Measurements from ENCODE around the gene GATB.

Gene GATB

GRCh38 chr4:151691639-151692442 is 69.0 kb downstream of the GATB start:
- no peaks in the 10 kb centered on the region for H3K9me3 Mint-ChIP-seq
- no peak for DNase-seq (ENCODE audit: low spot score)
- no peak overlapping the region for H3K4me3 Mint-ChIP-seq
- H3K27ac Mint-ChIP-seq, result no peak overlapping the region
- H3K27me3 Mint-ChIP-seq (ENCODE audit: low read depth), result no peaks in the 10 kb centered on the region
- H3K4me1 Mint-ChIP-seq (ENCODE audit: low read depth), result peaks cover 4% of the 10 kb centered on the region
- H3K36me3 Mint-ChIP-seq (ENCODE audit: low read depth), result no peaks in the 10 kb centered on the region

- Mint-ChIP-seq H3K27ac (no peak overlapping the region), H3K27me3 (ENCODE audit: low read depth) (no peaks in the 10 kb centered on the region), H3K36me3 (ENCODE audit: low read depth) (no peaks in the 10 kb centered on the region), H3K4me3 (no peak overlapping the region), H3K4me1 (ENCODE audit: low read depth) (peaks cover 4% of the 10 kb centered on the region), H3K9me3 (no peaks in the 10 kb centered on the region)
- DNase-seq (ENCODE audit: low spot score), result no peak
Measured at GRCh38 chr4:151690876-151691275, 69.9 kb downstream of the GATB start.

- Mint-ChIP-seq H3K9me3 (no peaks in the 10 kb centered on the region), H3K27ac (no peak overlapping the region), H3K4me1 (ENCODE audit: low read depth) (peaks cover 4% of the 10 kb centered on the region), H3K27me3 (ENCODE audit: low read depth) (no peaks in the 10 kb centered on the region), H3K36me3 (ENCODE audit: low read depth) (no peaks in the 10 kb centered on the region), H3K4me3 (no peak overlapping the region)
- DNase-seq (ENCODE audit: low spot score), result no peak
Measured at GRCh38 chr4:151690164-151690870, 70.5 kb downstream of the GATB start.

- H3K4me1 Mint-ChIP-seq (ENCODE audit: low read depth), result peaks cover 4% of the 10 kb centered on the region
- H3K9me3 Mint-ChIP-seq, result no peaks in the 10 kb centered on the region
- no peak overlapping the region for H3K4me3 Mint-ChIP-seq
Measured at GRCh38 chr4:151689211-151689991, 71.4 kb downstream of the GATB start.

GRCh38 chr4:151688785-151689043 is 72.1 kb downstream of the GATB start:
- H3K36me3 Mint-ChIP-seq (ENCODE audit: low read depth), result no peaks in the 10 kb centered on the region

More at GRCh38 chr4:151689211-151689991, 71.4 kb downstream of the GATB start:
- Mint-ChIP-seq H3K36me3 (ENCODE audit: low read depth) (no peaks in the 10 kb centered on the region), H3K27ac (no peak overlapping the region), H3K27me3 (ENCODE audit: low read depth) (no peaks in the 10 kb centered on the region)
- DNase-seq (ENCODE audit: low spot score), result no peak

GRCh38 chr4:151688003-151688784 is 72.6 kb downstream of the GATB start:
- H3K36me3 Mint-ChIP-seq (ENCODE audit: low read depth), result no peaks in the 10 kb centered on the region
- H3K9me3 Mint-ChIP-seq, result no peaks in the 10 kb centered on the region
- peaks cover 4% of the 10 kb centered on the region for H3K4me1 Mint-ChIP-seq (ENCODE audit: low read depth)
- no peaks in the 10 kb centered on the region for H3K27me3 Mint-ChIP-seq (ENCODE audit: low read depth)
- H3K4me3 Mint-ChIP-seq, result no peak overlapping the region
- no peak overlapping the region for H3K27ac Mint-ChIP-seq
- no peak for DNase-seq (ENCODE audit: low spot score)

More at GRCh38 chr4:151688785-151689043, 72.1 kb downstream of the GATB start:
- H3K4me1 Mint-ChIP-seq (ENCODE audit: low read depth), result peaks cover 4% of the 10 kb centered on the region
- H3K9me3 Mint-ChIP-seq, result no peaks in the 10 kb centered on the region
- no peaks in the 10 kb centered on the region for H3K27me3 Mint-ChIP-seq (ENCODE audit: low read depth)
- no peak overlapping the region for H3K27ac Mint-ChIP-seq
- no peak for DNase-seq (ENCODE audit: low spot score)
- no peak overlapping the region for H3K4me3 Mint-ChIP-seq

- H3K27ac Mint-ChIP-seq, result no peak overlapping the region
- H3K27me3 Mint-ChIP-seq (ENCODE audit: low read depth), result no peaks in the 10 kb centered on the region
- H3K4me3 Mint-ChIP-seq, result no peak overlapping the region
- H3K9me3 Mint-ChIP-seq, result no peaks in the 10 kb centered on the region
- H3K36me3 Mint-ChIP-seq (ENCODE audit: low read depth), result no peaks in the 10 kb centered on the region
- H3K4me1 Mint-ChIP-seq (ENCODE audit: low read depth), result peaks cover 4% of the 10 kb centered on the region
- no peak for DNase-seq (ENCODE audit: low spot score)
Measured at GRCh38 chr4:151687021-151687640, 73.7 kb downstream of the GATB start.

- Mint-ChIP-seq H3K4me3 (no peak overlapping the region), H3K9me3 (no peaks in the 10 kb centered on the region), H3K4me1 (ENCODE audit: low read depth) (peaks cover 4% of the 10 kb centered on the region), H3K27ac (no peak overlapping the region), H3K27me3 (ENCODE audit: low read depth) (no peaks in the 10 kb centered on the region), H3K36me3 (ENCODE audit: low read depth) (no peaks in the 10 kb centered on the region)
- DNase-seq (ENCODE audit: low spot score), result no peak
Measured at GRCh38 chr4:151685303-151685702, 75.5 kb downstream of the GATB start.

GRCh38 chr4:151681085-151681484 is 79.7 kb downstream of the GATB start:
- Mint-ChIP-seq H3K4me1 (ENCODE audit: low read depth) (no peaks in the 10 kb centered on the region), H3K27me3 (ENCODE audit: low read depth) (no peaks in the 10 kb centered on the region), H3K4me3 (no peak overlapping the region), H3K36me3 (ENCODE audit: low read depth) (no peaks in the 10 kb centered on the region), H3K9me3 (no peaks in the 10 kb centered on the region), H3K27ac (no peak overlapping the region)
- DNase-seq (ENCODE audit: low spot score), result no peak

GRCh38 chr4:151679231-151679630 is 81.6 kb downstream of the GATB start:
- Mint-ChIP-seq H3K27ac (no peak overlapping the region), H3K27me3 (ENCODE audit: low read depth) (no peaks in the 10 kb centered on the region), H3K4me3 (no peak overlapping the region), H3K4me1 (ENCODE audit: low read depth) (no peaks in the 10 kb centered on the region), H3K36me3 (ENCODE audit: low read depth) (no peaks in the 10 kb centered on the region), H3K9me3 (no peaks in the 10 kb centered on the region)
- no peak for DNase-seq (ENCODE audit: low spot score)

GRCh38 chr4:151678048-151678872 is 82.5 kb downstream of the GATB start:
- H3K4me1 Mint-ChIP-seq (ENCODE audit: low read depth), result no peaks in the 10 kb centered on the region
- no peaks in the 10 kb centered on the region for H3K27me3 Mint-ChIP-seq (ENCODE audit: low read depth)

GRCh38 chr4:151677193-151677592 is 83.6 kb downstream of the GATB start:
- no peak overlapping the region for H3K27ac Mint-ChIP-seq
- H3K4me3 Mint-ChIP-seq, result no peak overlapping the region
- H3K36me3 Mint-ChIP-seq (ENCODE audit: low read depth), result no peaks in the 10 kb centered on the region
- H3K4me1 Mint-ChIP-seq (ENCODE audit: low read depth), result no peaks in the 10 kb centered on the region
- H3K9me3 Mint-ChIP-seq, result no peaks in the 10 kb centered on the region
- no peak for DNase-seq (ENCODE audit: low spot score)
- no peaks in the 10 kb centered on the region for H3K27me3 Mint-ChIP-seq (ENCODE audit: low read depth)

More at GRCh38 chr4:151678048-151678872, 82.5 kb downstream of the GATB start:
- H3K9me3 Mint-ChIP-seq, result no peaks in the 10 kb centered on the region
- DNase-seq (ENCODE audit: low spot score), result no peak
- no peak overlapping the region for H3K27ac Mint-ChIP-seq
- no peak overlapping the region for H3K4me3 Mint-ChIP-seq
- H3K36me3 Mint-ChIP-seq (ENCODE audit: low read depth), result no peaks in the 10 kb centered on the region

GRCh38 chr4:151676301-151676700 is 84.5 kb downstream of the GATB start:
- Mint-ChIP-seq H3K27ac (no peak overlapping the region), H3K4me3 (no peak overlapping the region), H3K9me3 (no peaks in the 10 kb centered on the region), H3K36me3 (ENCODE audit: low read depth) (no peaks in the 10 kb centered on the region), H3K4me1 (ENCODE audit: low read depth) (no peaks in the 10 kb centered on the region), H3K27me3 (ENCODE audit: low read depth) (no peaks in the 10 kb centered on the region)
- no peak for DNase-seq (ENCODE audit: low spot score)

All from T-helper 2 cell treated with Interferon-gamma antibody and Interleukin-4, amounts not matched to agents 5 μg/mL and 100 μg/mL, for 36 hours (primary cell).